Mesothelial cell of epicardium (in vitro differentiated cells): ENCODE measurements around the gene WAS. TPM values are rescaled to one million over a fixed set of nuclear protein-coding genes. Genes with fewer than 3 reads are reported as not detected.
A peak's percentile ranks its signal among the peaks of the same experiment; 100 is the strongest.

Experiments
- DNase-seq, 2 experiments: peaks; one replicate each; pipeline ENCODE4 v3.0.0; 2021; ENCODE audit warnings: low spot score in 2 of 2; ENCODE audit not compliant: unreplicated experiment in 2 of 2
- H3K27ac Mint-ChIP-seq: 2 replicates; pipeline ENCODE4 v1.8.0; 2021; ENCODE audit warnings: mixed read lengths
- H3K27me3 Mint-ChIP-seq: 2 replicates; pipeline ENCODE4 v1.8.0; 2021; ENCODE audit warnings: low read depth, mixed read lengths
- H3K36me3 Mint-ChIP-seq: 2 replicates; pipeline ENCODE4 v1.8.0; 2021; ENCODE audit warnings: mixed read lengths
- H3K4me1 Mint-ChIP-seq: 2 replicates; pipeline ENCODE4 v1.8.0; 2021; ENCODE audit warnings: mixed read lengths
- H3K4me3 Mint-ChIP-seq: 2 replicates; pipeline ENCODE4 v1.8.0; 2021; ENCODE audit warnings: mild to moderate bottlenecking, moderate library complexity, mixed read lengths
- H3K9me3 Mint-ChIP-seq: 2 replicates; pipeline ENCODE4 v1.8.0; 2021; ENCODE audit warnings: mixed read lengths
- CTCF ChIP-seq: fragments of 200-600 bp; sonication (generic); IDR thresholded peaks from one replicate; pipeline ENCODE4 v1.5.0; 2021; ENCODE audit warnings: antibody characterized with exemption; ENCODE audit not compliant: unreplicated experiment
- total RNA-seq: library from RNA; stranded (reverse); gene quantifications from 3 replicates; pipeline ENCODE4 v1.2.1, GENCODE V29; 2021

The WAS gene
- total RNA-seq, 1 donor from 2014 or later, result 1.5 TPM

- Mint-ChIP-seq H3K36me3 (peaks cover 5% of the 10 kb centered on the region), H3K27me3 (peaks cover 13% of the 10 kb centered on the region), H3K4me1 (peaks cover 14% of the 10 kb centered on the region), H3K27ac (no peak overlapping the region), H3K9me3 (peaks cover 13% of the 10 kb centered on the region), H3K4me3 (peak overlapping the region; percentile 81)
- TF ChIP-seq CTCF, result no peak
- no peak for DNase-seq
Measured at GRCh38 chrX:48694776-48695533, 11.4 kb downstream of the WAS start.

- Mint-ChIP-seq H3K27me3 (peaks cover 13% of the 10 kb centered on the region), H3K9me3 (peaks cover 13% of the 10 kb centered on the region), H3K36me3 (peaks cover 5% of the 10 kb centered on the region), H3K4me3 (peak overlapping the region; percentile 81), H3K27ac (no peak overlapping the region), H3K4me1 (peaks cover 14% of the 10 kb centered on the region)
- no peak for DNase-seq
- no peak for TF ChIP-seq CTCF
Measured at GRCh38 chrX:48695534-48695896, 11.9 kb downstream of the WAS start.

- peaks cover 13% of the 10 kb centered on the region for H3K9me3 Mint-ChIP-seq
- TF ChIP-seq CTCF, result no peak
- peak overlapping the region; percentile 81 for H3K4me3 Mint-ChIP-seq
- H3K27me3 Mint-ChIP-seq, result peaks cover 13% of the 10 kb centered on the region
- H3K4me1 Mint-ChIP-seq, result peaks cover 14% of the 10 kb centered on the region
- peaks cover 5% of the 10 kb centered on the region for H3K36me3 Mint-ChIP-seq
- H3K27ac Mint-ChIP-seq, result peak overlapping the region; percentile 89
- no peak for DNase-seq
Measured at GRCh38 chrX:48695925-48696300, 12.3 kb downstream of the WAS start.

GRCh38 chrX:48696301-48696908 is 12.8 kb downstream of the WAS start, which contains the start of gene SUV39H1:
TSS of gene SUV39H1 (plus strand) at chrX:48696734. CDS start at chrX:48696785, 51 bp downstream.
- H3K4me3 Mint-ChIP-seq, result peak within 1 kb of the TSS; percentile 81
- peak within 1 kb of the TSS; percentile 89 for H3K27ac Mint-ChIP-seq
- peaks cover 10% of the 10 kb centered on the region for H3K9me3 Mint-ChIP-seq

More at GRCh38 chrX:48696301-48696908, 12.8 kb downstream of the WAS start, which contains the start of gene SUV39H1:
- Mint-ChIP-seq H3K4me1 (peaks cover 14% of the 10 kb centered on the region), H3K27me3 (peaks cover 13% of the 10 kb centered on the region), H3K36me3 (peaks cover 5% of the 10 kb centered on the region)
- DNase-seq, result peak; percentile 70 to 83
- TF ChIP-seq CTCF, result no peak
